HepG2 (cell line): ENCODE data around the gene CHKA. TPM values are rescaled to one million over a fixed set of nuclear protein-coding genes. Genes with fewer than 3 reads are reported as not detected.

Experiments
- ATAC-seq: fragments of 200-7000 bp; cut with Tn5 transposase; 3 replicates; pipeline ENCODE4 v1.9.1; 2020; ENCODE audit warnings: mild to moderate bottlenecking, moderate library complexity
- BruUV-seq: library from RNA; stranded (reverse); fragments of 400-500 nt; replicated peaks from 2 replicates; lab custom pipeline; 2021; lab: Mats Ljungman, UMichigan
- CTCF ChIA-PET: fragments of 300-600 bp; formaldehyde crosslinking; extraction: SDS; loops from one replicate; lab custom pipeline; 2021; ENCODE audit warnings: low total read pairs, inconsistent platforms, low intra/inter-chr PET ratio; lab: Yijun Ruan, JAX
- POLR2A ChIA-PET: fragments of 350-600 bp; sonication (Branson Sonifier 250); formaldehyde crosslinking; loops from one replicate; lab custom pipeline; 2020; ENCODE audit warnings: antibody characterized with exemption, inconsistent platforms; lab: Yijun Ruan, JAX
- DNase-seq: peaks from one replicate; pipeline ENCODE4 v3.0.0-alpha.2; 2015; ENCODE audit warnings: low spot score
- FAIRE-seq: peaks from 3 replicates; lab custom pipeline; 2011; peaks lifted over from hg19 to GRCh38; lab: Jason Lieb, UNC
- H2AFZ ChIP-seq: one replicate; pipeline ENCODE4 v1.6.1; 2011; ENCODE audit warnings: low read length, inconsistent platforms
- H3K27ac ChIP-seq: fragments of 300-600 bp; 3 replicates; pipeline ENCODE4 v1.8.0; 2011; ENCODE audit warnings: mixed run types, mild to moderate bottlenecking, mixed read lengths, low read length, inconsistent platforms; ENCODE audit not compliant: insufficient read depth; ENCODE audit errors: extremely low read length
- H3K27me3 ChIP-seq, 2 experiments: fragments of 200-600 bp in 1 of 2; 2 replicates in 1 of 2; 3 replicates in 1 of 2; pipeline versions ENCODE4 v1.6.0 to v1.8.0; 2011; ENCODE audit warnings: low read length in 2 of 2, mild to moderate bottlenecking in 2 of 2, moderate library complexity in 2 of 2, inconsistent platforms in 1 of 2; ENCODE audit not compliant: insufficient read depth in 2 of 2, control insufficient read depth in 1 of 2
- H3K36me3 ChIP-seq, 2 experiments: fragments of 200-600 bp in 1 of 2; replicated peaks in 1 of 2; 2 replicates in 1 of 2; 3 replicates in 1 of 2; pipeline versions ENCODE4 v1.5.1 to v1.8.0; 2011; ENCODE audit warnings: low read length in 2 of 2, inconsistent platforms in 1 of 2; ENCODE audit not compliant: insufficient read depth in 2 of 2, control insufficient read depth in 1 of 2
- H3K4me1 ChIP-seq: 2 replicates; pipeline ENCODE4 v1.5.1; 2012; ENCODE audit warnings: low read length, inconsistent platforms; ENCODE audit not compliant: insufficient read depth
- H3K4me2 ChIP-seq: 2 replicates; pipeline ENCODE4 v1.6.0; 2011; ENCODE audit warnings: low read depth, low read length, inconsistent platforms
- H3K4me3 ChIP-seq, 3 experiments: fragments of 200-600 bp in 1 of 3; sonication (generic), shearing (Covaris generic) in 1 of 3; replicated peaks in 1 of 3; 2 replicates each; pipeline ENCODE4 v1.5.1; 2011 to 2016; ENCODE audit warnings: low read length in 3 of 3, inconsistent platforms in 2 of 3, low read depth in 2 of 3, mild to moderate bottlenecking in 2 of 3, control low read depth in 1 of 3, mixed read lengths in 1 of 3; ENCODE audit not compliant: insufficient read depth in 1 of 3
- H3K79me2 ChIP-seq: one replicate; pipeline ENCODE4 v1.6.1; 2011; ENCODE audit warnings: low read length, inconsistent platforms; ENCODE audit not compliant: insufficient read depth
- H3K9ac ChIP-seq: 2 replicates; pipeline ENCODE4 v1.6.0; 2011; ENCODE audit warnings: mild to moderate bottlenecking, low read depth, low read length, inconsistent platforms; ENCODE audit not compliant: insufficient read depth
- H3K9me3 ChIP-seq: 2 replicates; pipeline ENCODE4 v1.5.1; 2012; ENCODE audit warnings: mild to moderate bottlenecking, low read length
- H4K20me1 ChIP-seq: 2 replicates; pipeline ENCODE4 v1.6.0; 2011; ENCODE audit warnings: inconsistent platforms, mild to moderate bottlenecking, low read length, moderate library complexity; ENCODE audit not compliant: insufficient read depth
- AGO2 ChIP-seq: fragments of 200-400 bp; formaldehyde crosslinking; optimal IDR thresholded peaks from 2 replicates; pipeline ENCODE3; 2017; ENCODE audit warnings: mild to moderate bottlenecking, low read depth, low read length, moderate library complexity
- ARHGAP35 ChIP-seq: sonication (generic); formaldehyde crosslinking; IDR thresholded peaks from 2 replicates; pipeline ENCODE4 v1.9.0; 2022; ENCODE audit warnings: mild to moderate bottlenecking, inconsistent platforms, moderate library complexity, missing genetic modification reagents, borderline replicate concordance
- CENPT ChIP-seq: sonication (generic); formaldehyde crosslinking; IDR thresholded peaks from 2 replicates; pipeline ENCODE4 v1.8.0; 2022; ENCODE audit warnings: low read depth, mild to moderate bottlenecking, moderate library complexity, missing genetic modification reagents
- FOXJ3 ChIP-seq: sonication (generic); formaldehyde crosslinking; IDR thresholded peaks from 2 replicates; pipeline ENCODE4 v1.4.0; 2020; ENCODE audit warnings: missing genetic modification reagents, mild to moderate bottlenecking, borderline replicate concordance
- HNRNPL ChIP-seq: fragments of 200-400 bp; formaldehyde crosslinking; IDR thresholded peaks from 2 replicates; pipeline ENCODE4 v1.6.1; 2017; ENCODE audit warnings: mild to moderate bottlenecking, low read depth, low read length
- IRF2 ChIP-seq: IDR thresholded peaks from 2 replicates; pipeline ENCODE4 v1.6.1; 2018; ENCODE audit warnings: missing genetic modification reagents, missing compliant biosample characterization
- JUND ChIP-seq: sonication (generic); formaldehyde crosslinking; IDR thresholded peaks from 2 replicates; pipeline ENCODE4 v1.8.0; 2022; ENCODE audit warnings: mild to moderate bottlenecking, missing genetic modification reagents
- NFRKB ChIP-seq: fragments of 450-650 bp; IDR thresholded peaks from 2 replicates; pipeline ENCODE4 v1.6.1; 2017
- RBFOX2 ChIP-seq: fragments of 200-400 bp; formaldehyde crosslinking; IDR thresholded peaks from 2 replicates; pipeline ENCODE4 v1.6.1; 2017; ENCODE audit warnings: low read depth, mild to moderate bottlenecking, low read length
- RXRA ChIP-seq: sonication (generic); formaldehyde crosslinking; IDR thresholded peaks from 2 replicates; pipeline ENCODE4 v1.5.1; 2020; ENCODE audit warnings: missing genetic modification reagents
- SIN3A ChIP-seq: IDR thresholded peaks from 2 replicates; pipeline ENCODE4 v1.6.1; 2011; ENCODE audit warnings: low read depth, mild to moderate bottlenecking, control low read depth, low read length, borderline replicate concordance
- SNRNP70 ChIP-seq: fragments of 200-400 bp; formaldehyde crosslinking; IDR thresholded peaks from 2 replicates; pipeline ENCODE4 v1.6.1; 2017; ENCODE audit warnings: mild to moderate bottlenecking, low read depth, low read length, moderate library complexity
- SP1 ChIP-seq, 2 experiments: fragments of 450-650 bp in 1 of 2; sonication (generic) in 1 of 2; formaldehyde crosslinking in 1 of 2; IDR thresholded peaks; 2 replicates each; pipeline versions ENCODE4 v1.4.0 to v1.6.1; 2016 to 2020; ENCODE audit warnings: missing genetic modification reagents in 1 of 2
- TSC22D2 ChIP-seq: sonication (generic); formaldehyde crosslinking; IDR thresholded peaks from 2 replicates; pipeline ENCODE4 v1.5.1; 2020; ENCODE audit warnings: missing genetic modification reagents, mild to moderate bottlenecking, borderline replicate concordance
- ZNF143 ChIP-seq: sonication (generic); formaldehyde crosslinking; IDR thresholded peaks from 2 replicates; pipeline ENCODE4 v1.4.0; 2020; ENCODE audit warnings: missing genetic modification reagents
- ZNF235 ChIP-seq: sonication (generic); formaldehyde crosslinking; IDR thresholded peaks from 2 replicates; pipeline ENCODE4 v1.8.1; 2023; ENCODE audit warnings: mild to moderate bottlenecking, missing genetic modification reagents, borderline replicate concordance
- ZNF652 ChIP-seq: IDR thresholded peaks from 2 replicates; pipeline ENCODE4 v1.6.1; 2016; ENCODE audit warnings: low read depth, borderline replicate concordance
- ZNF768 ChIP-seq: sonication (generic); formaldehyde crosslinking; IDR thresholded peaks from 2 replicates; pipeline ENCODE4 v1.4.0; 2020; ENCODE audit warnings: missing genetic modification reagents
- WGBS: methylation state at CpG from one replicate; pipeline ENCODE4 v1.1.6; 2017; ENCODE audit warnings: low lambda C conversion rate; 5-methylcytosine and 5-hydroxymethylcytosine counted together
- in situ Hi-C: cut with HindIII; loops from 2 replicates; pipeline ENCODE4 v1.10.0; 2017; ENCODE audit warnings: low pct_unique_long_range_greater_than_20kb; ENCODE audit not compliant: extremely low pct_ligation_motif_present
- intact Hi-C: fragments of 100-400 bp; cut with micrococcal nuclease; formaldehyde crosslinking; loops from one replicate; pipeline ENCODE4 v1.10.0; 2022; ENCODE audit not compliant: unreplicated experiment
- polyA plus RNA-seq, 8 experiments: library from polyadenylated mRNA; depleted of rRNA in 3 of 8; stranded (reverse) in 7 of 8; unstranded in 1 of 8; fragments of >200 nt; fragmentation: Illumina TruSeq in 4 of 8; extraction: Trizol in 4 of 8; gene quantifications; 2 replicates each; pipeline versions ENCODE4 v1.2.1 to v1.2.3, GENCODE V29; 2011 to 2016; ENCODE audit warnings: low read depth in 4 of 8, missing spikeins in 1 of 8, mixed read lengths in 1 of 8; ENCODE audit not compliant: insufficient read depth in 1 of 8
- total RNA-seq, 5 experiments: library from RNA; depleted of rRNA; stranded (reverse); fragments of >200 nt; fragmentation: Illumina TruSeq; extraction: Trizol; gene quantifications; 2 replicates each; pipeline ENCODE4 v1.2.3, GENCODE V29; 2016; ENCODE audit warnings: low read depth in 1 of 5
- TF ChIP-seq, protein P1 (sequence below): sonication (generic); formaldehyde crosslinking; IDR thresholded peaks from 2 replicates; pipeline ENCODE4 v1.5.0; 2020; ENCODE audit warnings: missing genetic modification reagents

The CHKA gene
- total and polyA plus RNA-seq, 2 of the 13 experiments (the other 11 are each of a cell fraction or from before 2014, with no cell fraction given): 71.6 to 92.7 TPM

DNA sequence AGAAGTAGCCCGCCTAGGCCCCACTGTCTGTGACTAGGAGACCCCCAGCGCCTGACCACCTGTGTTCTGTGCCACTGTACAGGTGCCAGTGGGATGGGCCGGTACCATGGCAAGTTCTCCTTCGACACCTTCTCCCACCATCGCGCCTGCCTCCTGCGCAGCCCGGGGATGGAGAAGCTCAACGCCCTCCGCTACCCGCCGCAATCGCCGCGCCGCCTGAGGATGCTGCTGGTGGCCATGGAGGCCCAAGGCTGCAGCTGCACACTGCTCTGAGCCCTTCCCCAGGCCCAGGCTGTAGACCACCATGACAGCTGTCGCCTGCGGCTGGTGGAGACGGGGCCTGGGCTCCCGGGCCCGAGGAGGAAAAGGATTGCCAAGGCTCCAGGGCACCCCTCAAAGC is 93.5 kb downstream of the CHKA start:
- WGBS: no CpG with 5 or more reads among the region's 21 CpGs
- Histone ChIP-seq H3K79me2 (peaks cover 26% of the 10 kb centered on the region), H3K9ac (no peak overlapping the region), H3K36me3 (peaks cover 0 to 5% of the 10 kb centered on the region in 2 experiments; a peak in 1 of 5 replicates), H3K4me3 (no peak overlapping the region), H3K27ac (no peak overlapping the region), H2AFZ (no peak overlapping the region), H3K4me2 (no peak overlapping the region), H3K9me3 (no peaks in the 10 kb centered on the region), H3K27me3 (no peaks in the 10 kb centered on the region; a peak in 1 of 5 replicates), H4K20me1 (no peaks in the 10 kb centered on the region), H3K4me1 (peaks cover 45% of the 10 kb centered on the region)
- DNase-seq: no peak
- no peak for FAIRE-seq
- in situ Hi-C loops: no loop called here
- ATAC-seq: no peak
- BruUV-seq: no TSS peak
- intact Hi-C loops: no loop called here
- no peak for TF ChIP-seq RXRA (CRISPR knock-in tag)
- peak; percentile 16; the same call in 1 of the 2 replicates for TF ChIP-seq ZNF768
- TF ChIP-seq RBFOX2: 0 out of 2 replicates have a peak, but pooled peaks have one; percentile 37
- TF ChIP-seq AGO2: peak; percentile 66
- CTCF ChIA-PET: no interaction called here
- POLR2A ChIA-PET: interaction anchor here (0.7 to 3.1 kb wide), 3 partner anchors 11 to 17 kb away, joined by 3 to 11 read pairs (median 4); partner anchors contain the start of gene ALDH3B1

DNA sequence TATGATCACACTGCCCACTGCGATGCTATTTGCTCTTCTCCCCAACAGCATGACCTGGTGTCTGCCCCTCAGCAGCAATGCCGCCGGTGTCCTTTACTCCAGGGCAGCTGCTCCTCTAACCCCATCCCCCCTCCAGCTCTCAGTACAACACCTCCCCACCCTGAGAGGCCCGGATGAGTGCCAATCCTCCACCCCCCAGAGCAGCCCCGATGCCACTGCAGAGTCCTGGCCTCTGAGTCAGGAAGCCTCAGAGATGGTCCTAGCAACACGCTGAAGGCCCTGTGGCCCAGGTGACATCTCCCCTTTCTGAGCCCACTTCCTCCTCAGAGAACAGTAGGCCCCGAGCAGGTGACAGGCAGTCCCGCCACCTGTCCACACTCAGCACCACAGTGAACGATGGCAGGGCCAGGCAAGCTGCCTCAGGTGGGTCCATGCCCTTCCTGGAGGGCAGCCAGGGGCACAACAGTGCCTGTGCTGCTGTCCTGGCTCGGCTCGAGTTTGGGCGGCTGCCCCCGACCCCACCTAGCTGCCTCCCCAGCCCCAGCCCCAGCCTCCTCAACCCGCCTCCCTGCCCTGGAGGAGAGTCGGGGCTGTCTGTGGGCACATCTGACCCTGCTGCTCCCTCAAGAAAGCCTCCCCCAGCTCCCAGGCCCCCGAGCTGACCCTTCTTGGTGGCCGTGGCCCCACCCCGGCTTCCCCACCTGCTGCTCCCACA is 94.6 kb downstream of the CHKA start:
- Histone ChIP-seq H4K20me1 (no peaks in the 10 kb centered on the region), H3K9me3 (no peaks in the 10 kb centered on the region), H3K9ac (no peak overlapping the region), H3K36me3 (peaks cover 0 to 3% of the 10 kb centered on the region in 2 experiments; a peak in 1 of 5 replicates), H3K4me3 (no peak overlapping the region), H2AFZ (no peak overlapping the region), H3K27me3 (no peaks in the 10 kb centered on the region; a peak in 1 of 5 replicates), H3K4me1 (peaks cover 35% of the 10 kb centered on the region), H3K79me2 (peaks cover 16% of the 10 kb centered on the region), H3K4me2 (no peak overlapping the region), H3K27ac (no peak overlapping the region)
- ChIA-PET CTCF (no interaction called here), POLR2A (interaction anchor here (2.3 kb wide), 1 partner anchor 11 kb away, joined by 13 read pairs; no protein-coding TSS in a partner anchor)
- in situ Hi-C loops: no loop called here
- no peak for DNase-seq
- no TSS peak for BruUV-seq
- no peak for ATAC-seq
- FAIRE-seq: no peak
- intact Hi-C loops: no loop called here
- 94% methylated on average over 17 of the region's 18 CpGs for WGBS
- TF ChIP-seq CENPT (CRISPR knock-in tag) (no peak), ZNF652 (CRISPR knock-in tag) (no peak), FOXJ3 (CRISPR knock-in tag) (no peak), TSC22D2 (CRISPR knock-in tag) (no peak), HNRNPL (no peak), ARHGAP35 (no peak), ZNF235 (no peak), SIN3A (no peak), JUND (CRISPR knock-in tag) (no peak), IRF2 (CRISPR knock-in tag) (no peak), SNRNP70 (no peak), NFRKB (no peak), ZNF143 (no peak), SP1 (IDR thresholded peaks at IDR 0.05) (no peak), SP1 (CRISPR knock-in tag; IDR thresholded peaks at IDR 0.05) (no peak)
- TF ChIP-seq, protein P1, sequence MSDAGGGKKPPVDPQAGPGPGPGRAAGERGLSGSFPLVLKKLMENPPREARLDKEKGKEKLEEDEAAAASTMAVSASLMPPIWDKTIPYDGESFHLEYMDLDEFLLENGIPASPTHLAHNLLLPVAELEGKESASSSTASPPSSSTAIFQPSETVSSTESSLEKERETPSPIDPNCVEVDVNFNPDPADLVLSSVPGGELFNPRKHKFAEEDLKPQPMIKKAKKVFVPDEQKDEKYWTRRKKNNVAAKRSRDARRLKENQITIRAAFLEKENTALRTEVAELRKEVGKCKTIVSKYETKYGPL: no peak
